GM21390 (cell line): ENCODE data around the gene NTRK1.

Source experiments
- ATAC-seq: cut with Tn5 transposase; IDR thresholded peaks from one replicate; pipeline ENCODE4 v1.9.1; 2021; ENCODE audit not compliant: unreplicated experiment

Gene NTRK1

DNA sequence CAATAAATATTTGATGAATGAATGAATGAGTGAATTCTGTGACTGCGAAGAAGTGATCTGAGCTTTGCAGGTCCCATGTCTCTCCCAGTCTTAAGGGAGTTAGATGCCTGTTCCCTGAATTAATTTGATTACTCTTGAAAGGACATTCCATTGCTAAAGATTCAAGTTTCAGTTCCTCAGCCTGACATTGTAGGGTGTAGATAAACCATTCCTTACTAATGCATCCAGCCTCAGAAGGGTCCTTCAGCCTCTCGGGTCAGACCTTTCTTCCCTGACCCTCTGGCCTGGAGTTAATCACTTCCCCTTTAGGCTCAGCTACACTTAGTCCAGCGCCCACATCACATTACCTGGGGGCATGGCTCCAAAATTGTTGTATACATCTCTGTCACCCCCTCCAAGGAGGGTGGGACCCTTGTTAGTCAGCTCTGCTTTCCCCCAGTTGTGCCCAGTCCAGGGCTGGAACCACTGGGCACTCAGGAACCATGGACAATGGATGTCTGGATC is 4.3 kb upstream of the NTRK1 start:
- no peak for ATAC-seq

DNA sequence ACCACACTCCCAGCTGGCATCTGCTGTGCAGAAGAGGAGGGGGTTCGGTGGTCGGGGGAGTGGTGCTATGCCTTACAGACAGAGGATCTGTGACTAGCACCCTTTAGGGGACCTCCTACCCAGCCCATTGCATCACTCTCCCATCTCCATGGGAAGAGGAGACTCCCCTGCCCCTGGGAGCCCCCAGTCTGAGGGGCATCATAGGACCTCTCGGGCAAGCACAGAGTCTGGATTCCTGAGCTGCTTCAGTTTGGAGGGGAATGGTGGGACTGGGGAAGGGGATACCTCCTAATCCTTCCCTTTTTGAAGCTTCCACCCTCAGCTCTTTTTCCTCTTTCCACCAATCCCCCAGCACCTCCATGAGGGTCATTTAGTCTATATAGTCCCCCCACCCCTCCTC is 3.1 kb upstream of the NTRK1 start:
- ATAC-seq, result no peak

DNA sequence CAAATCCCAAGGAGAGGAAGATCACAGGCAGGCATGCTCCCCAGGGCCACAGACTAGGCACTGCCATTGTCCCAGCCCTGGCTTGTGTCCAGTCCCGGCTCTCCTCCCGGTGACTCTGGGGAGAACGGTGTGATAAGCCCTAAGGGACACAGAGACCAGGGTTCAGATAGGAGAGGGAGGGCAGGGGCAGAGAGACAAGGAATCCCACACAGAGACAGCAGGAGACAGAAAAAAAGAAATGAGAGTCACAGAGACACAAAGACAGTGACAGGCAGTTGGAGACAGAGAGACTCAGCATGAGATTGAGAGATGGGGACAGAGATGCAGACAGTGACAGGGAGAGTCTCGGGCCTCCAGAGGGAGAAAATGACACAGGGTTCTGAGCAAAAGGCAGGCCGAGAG is 2.1 kb upstream of the NTRK1 start:
- no peak for ATAC-seq

DNA sequence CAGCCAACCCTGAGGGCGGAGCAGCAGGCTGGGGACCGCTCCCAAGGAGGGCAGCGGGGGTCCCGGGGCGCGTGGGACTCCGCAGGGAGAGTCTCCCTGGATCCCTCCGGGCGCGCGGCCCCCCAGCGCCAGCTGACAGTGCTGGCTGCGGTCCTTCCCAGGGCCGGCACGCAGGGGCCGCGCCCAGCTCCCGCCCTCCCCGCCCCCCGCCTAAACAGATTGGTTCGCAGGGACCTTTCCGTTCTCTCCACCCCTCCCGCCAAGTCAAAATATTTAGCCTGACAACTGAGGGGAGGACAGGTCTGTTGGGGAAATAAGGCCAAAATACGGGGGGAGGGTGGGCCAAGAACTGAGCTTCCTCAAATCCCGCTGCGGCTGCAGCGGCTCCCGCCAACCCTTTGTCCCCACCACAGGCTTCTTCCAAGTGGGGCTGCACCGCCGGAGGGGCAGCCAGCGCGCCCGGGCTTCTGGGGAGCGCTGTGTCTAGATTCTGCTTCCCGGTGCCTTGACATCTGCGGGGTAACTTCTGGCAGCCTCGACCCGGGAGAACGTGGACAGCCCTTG is 1.6 kb upstream of the NTRK1 start, which contains the start of gene INSRR:
TSS of gene INSRR (minus strand) at position 159 of the 564 bp plus-strand sequence. CDS start 496 bp downstream, outside the sequence.
- ATAC-seq, result no peak

DNA sequence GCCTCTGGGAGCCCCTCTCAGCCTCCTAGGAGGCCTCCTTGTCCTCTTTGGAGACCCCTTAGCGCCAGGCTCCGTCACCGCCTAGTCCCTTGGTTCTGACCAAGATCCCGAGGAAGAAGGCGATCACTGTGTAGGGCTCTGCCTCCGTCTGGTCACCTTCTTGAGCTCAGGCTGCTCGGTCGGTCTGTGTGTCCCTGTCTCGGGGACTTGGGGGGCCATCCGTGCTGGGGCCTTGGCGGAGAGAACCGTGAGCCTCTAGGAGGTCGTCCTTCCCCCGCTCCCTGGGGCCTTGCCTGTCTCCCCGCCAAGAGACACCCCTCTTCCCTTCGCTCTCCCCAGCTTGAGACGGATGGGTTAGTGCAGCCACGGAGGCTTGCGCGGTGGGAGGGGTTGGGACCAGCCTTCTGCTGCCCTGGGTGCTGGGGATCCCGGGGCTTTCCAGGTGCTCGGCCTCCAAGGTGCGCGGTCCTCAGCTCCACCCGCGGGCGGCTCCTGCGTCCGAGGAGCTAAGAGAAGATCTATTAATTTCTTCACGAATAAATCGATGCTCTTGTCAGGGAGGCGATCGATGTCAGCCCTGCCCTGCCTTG is 1.0 kb upstream of the NTRK1 start:
- ATAC-seq, result no peak

DNA sequence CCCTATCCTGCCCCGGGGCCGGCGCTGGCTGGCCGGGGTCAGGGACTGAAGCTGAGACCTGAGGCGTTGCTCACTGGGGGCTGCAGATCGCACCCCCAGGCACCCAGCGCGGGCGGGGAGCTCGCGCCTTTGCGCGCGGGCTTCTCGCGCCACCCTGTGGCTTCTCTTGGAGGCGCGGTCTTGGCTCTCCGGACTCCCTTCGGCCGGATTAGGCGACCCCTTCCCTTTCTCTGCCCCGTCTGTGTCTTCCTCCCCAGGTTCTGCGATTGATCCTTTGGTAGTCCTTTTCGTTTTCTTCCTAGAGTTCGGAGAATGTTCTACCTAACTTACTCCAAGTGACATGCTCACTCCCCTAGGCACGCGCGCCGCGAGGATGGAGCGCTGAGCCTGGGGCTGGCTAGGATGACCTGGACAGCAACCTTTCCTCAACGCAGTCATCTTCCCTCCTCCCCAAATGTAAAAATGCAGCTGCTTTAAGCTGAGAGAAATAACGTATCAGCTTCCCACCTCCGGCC is 495 bp upstream of the NTRK1 start:
- ATAC-seq, result no peak

DNA sequence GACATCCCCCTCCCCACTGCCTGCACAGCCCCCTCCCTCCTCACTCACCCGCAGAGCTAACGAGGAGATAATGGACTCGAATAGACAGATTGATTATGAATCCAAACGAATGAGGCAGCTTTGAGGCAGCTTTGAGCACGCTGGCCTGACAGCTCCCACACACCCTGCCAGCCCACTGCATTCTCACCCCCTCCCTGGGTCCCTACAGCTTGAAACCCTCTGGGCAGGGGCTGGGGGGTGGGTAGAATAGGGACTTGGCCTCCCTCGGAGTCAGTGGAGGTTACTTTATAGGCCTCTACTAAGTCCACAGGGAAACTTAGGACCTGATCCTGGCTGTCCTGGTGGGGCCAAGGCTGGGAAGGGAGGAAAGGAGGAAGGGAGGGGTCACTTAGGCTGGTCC is 1.9 kb downstream of the NTRK1 start:
- no peak for ATAC-seq

DNA sequence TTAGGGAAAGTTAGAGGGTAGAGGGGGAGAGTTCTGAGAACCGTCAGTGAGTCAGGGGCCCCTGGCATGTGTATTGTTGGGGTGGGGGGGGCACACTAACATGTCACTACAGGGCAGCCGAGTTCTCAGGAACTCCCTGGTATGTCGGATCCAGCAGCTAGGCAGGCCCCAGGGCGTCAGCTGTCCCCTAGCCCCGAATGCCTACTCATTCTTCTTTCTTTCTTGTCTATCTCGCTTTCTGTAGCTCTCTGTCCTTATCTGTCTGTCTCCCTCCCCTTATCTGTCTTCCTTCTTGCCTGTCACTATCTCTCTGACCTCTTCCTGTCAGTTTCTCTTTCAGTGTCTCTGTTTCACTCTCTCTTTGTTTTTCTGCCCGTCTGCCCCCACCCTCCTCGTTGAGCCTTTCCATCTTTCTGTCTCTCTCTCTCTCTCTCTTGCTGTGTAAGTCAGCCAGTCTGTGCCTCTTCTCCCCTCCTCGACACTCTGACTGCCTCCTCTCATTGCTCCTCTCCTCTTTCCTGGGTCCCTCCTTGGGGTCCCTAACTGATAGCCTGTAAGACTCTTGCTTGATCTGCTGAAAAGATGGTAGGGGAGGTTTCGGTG is 2.4 kb downstream of the NTRK1 start:
- ATAC-seq, result no peak

DNA sequence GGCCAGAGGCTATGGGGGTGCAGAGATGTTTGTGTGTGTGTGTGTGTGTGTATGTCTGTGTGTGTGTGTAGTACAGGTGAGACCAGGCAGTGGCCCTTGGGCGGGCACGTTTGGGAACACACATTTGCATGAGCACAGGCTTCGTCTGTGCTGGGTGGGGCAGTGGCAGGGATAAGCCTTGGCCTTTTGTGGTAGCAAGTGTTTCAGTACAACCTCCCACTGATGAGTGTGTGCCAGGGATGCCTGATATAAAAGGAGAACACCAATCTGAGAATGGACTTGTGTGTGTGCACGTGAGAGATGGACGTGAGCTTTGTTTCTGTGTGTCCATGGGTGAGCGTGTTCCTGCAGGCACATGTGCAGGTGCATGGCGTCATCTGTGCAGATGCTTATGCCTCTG is 3.0 kb downstream of the NTRK1 start:
- no peak for ATAC-seq

DNA sequence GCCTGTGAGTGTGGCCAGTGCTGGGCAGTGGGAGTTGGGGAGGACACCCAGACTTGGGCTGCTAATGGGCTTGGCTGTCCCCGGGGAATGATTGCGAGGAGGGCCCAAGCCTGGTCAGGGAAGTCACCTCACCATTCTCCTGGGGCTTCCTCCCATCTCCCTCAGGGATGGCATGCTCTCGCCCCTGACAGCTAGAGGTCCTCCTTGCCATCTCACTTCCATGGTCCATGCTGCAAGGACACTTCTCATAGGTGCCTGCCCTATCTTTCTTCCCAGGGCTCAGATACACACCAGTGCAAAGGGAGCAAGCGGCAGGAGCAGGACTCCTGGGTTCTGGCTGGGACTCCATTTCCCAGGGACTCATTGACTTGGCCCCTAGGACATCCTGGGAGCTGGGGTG is 4.1 kb downstream of the NTRK1 start:
- no peak for ATAC-seq

DNA sequence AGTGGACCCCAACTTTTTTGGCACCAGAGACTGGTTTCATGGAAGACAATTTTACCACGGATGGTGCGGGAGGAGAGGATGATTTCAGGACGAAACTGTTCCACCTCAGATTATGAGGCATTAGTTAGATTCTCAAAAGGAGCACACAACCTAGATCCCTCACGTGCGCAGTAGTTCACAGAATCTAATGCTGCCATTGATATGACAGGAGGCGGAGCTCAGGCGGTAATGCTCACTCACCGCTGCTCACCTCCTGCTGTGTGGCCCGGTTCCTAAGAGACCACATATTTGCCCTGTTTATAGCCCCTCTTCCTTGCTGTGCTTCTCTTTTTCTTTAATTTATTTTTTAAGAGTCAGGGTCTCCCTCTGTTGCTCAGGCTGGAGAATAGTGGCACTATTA is 4.6 kb downstream of the NTRK1 start:
- no peak for ATAC-seq

DNA sequence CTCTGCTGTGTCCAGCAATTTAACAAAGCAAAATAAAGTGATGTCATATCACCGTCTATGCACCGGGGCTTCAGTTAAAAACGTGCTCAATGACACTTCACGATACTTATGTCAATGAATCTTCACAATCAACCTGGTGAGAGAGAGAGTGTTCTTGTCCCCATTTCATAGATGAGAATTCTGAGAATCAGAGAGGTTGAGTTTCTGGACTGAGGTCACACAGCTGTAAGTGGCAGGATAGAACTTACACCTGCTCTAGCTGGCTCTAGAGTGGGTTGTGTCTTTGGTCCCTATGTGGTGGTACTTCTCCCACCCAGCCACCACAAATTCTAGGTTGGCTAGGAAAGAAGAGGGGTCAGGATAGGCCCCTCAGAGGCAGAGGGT is 5.2 kb downstream of the NTRK1 start:
- ATAC-seq, result no peak

DNA sequence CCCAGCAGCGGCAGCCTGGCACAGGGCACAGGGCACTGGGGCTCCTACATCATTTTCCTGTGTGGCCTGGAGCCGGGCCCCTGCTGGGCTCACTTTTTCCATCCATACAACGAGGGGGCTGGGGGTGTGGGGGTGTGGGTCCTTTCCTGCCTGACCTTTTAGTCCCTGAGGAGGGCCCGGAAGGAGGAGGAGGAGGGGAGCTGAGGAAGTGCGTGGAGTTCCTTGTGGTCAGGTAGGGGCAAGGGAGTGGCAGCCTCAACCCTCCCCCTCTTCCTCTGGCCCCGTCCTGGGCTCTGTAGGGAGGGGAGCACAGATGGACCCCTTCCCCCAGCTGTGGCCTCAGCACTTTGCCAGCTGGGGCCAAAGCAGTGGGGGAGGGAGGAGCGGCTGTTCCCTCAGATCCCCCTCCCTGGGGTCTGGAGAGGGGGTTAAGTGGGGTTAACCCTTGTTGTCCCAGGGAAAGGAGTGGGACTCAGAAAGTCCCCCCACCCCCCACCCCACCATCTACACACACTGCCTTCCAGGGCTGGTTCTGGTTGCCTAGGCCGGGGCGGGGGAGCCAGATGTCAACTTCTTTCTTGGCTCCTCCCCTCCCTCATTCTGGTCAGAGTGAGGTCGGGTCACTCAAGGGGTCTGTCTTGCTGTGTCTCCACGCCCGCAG is 5.7 kb downstream of the NTRK1 start:
- ATAC-seq, result no peak

DNA sequence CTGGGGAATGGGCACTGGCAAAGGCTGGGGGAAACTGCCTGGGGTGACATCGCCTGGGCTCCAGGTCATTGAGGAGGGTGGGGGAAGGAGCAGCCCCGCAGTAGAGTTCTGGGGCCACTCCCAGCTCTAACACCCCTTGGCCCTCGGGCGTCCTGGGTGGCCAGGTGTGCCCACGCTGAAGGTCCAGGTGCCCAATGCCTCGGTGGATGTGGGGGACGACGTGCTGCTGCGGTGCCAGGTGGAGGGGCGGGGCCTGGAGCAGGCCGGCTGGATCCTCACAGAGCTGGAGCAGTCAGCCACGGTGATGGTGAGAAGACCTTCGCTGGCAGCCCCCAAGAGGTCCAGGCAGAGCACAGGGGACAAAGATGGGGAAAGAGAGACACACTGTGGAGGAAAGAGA is 7.7 kb downstream of the NTRK1 start:
- ATAC-seq, result no peak

DNA sequence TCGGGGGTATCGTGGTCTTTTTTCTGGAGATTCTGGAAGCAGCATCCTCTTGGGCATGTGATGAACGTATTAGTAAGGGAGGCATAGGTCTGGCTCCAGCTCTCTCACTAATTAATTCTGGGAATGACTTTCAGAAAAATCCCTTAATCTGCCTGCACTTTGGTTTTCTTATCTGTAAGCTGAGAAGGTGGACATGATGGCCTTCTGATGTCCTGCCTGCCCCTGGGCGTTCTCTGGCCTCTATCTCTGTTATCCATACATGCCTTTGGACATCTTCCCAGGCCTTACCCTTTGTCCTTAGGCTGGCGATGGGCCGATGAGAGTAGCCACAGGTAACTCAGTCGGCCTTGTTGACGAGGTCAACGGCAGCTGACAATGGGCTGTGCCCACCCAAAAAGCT is 8.8 kb downstream of the NTRK1 start:
- no peak for ATAC-seq

DNA sequence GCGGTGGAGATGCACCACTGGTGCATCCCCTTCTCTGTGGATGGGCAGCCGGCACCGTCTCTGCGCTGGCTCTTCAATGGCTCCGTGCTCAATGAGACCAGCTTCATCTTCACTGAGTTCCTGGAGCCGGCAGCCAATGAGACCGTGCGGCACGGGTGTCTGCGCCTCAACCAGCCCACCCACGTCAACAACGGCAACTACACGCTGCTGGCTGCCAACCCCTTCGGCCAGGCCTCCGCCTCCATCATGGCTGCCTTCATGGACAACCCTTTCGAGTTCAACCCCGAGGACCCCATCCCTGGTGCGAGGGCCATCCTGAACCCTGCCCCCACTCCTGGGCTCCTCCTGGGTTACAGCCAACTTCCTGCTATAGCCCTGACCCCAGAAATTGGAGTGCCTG is 13.0 kb downstream of the NTRK1 start:
- ATAC-seq, result no peak

DNA sequence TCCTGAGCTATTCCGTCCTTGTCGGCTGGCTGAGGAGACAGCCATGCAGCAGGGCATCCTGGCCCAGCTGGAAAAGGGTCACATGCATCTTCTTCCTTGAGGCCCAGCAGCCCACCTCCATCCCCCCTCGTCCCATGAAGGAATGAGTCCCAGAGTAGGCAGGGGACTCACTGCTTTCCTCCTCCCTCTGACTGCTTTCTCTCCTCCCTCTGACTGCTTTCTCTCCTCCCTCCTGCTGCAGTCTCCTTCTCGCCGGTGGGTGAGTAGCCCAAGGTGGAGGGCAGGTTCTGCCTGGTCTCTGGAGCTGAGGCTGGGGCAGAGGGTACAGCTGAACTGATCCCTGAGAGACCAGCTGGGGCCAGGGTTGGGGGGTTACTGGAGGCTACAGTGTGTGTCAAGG is 13.5 kb downstream of the NTRK1 start:
- ATAC-seq, result no peak

DNA sequence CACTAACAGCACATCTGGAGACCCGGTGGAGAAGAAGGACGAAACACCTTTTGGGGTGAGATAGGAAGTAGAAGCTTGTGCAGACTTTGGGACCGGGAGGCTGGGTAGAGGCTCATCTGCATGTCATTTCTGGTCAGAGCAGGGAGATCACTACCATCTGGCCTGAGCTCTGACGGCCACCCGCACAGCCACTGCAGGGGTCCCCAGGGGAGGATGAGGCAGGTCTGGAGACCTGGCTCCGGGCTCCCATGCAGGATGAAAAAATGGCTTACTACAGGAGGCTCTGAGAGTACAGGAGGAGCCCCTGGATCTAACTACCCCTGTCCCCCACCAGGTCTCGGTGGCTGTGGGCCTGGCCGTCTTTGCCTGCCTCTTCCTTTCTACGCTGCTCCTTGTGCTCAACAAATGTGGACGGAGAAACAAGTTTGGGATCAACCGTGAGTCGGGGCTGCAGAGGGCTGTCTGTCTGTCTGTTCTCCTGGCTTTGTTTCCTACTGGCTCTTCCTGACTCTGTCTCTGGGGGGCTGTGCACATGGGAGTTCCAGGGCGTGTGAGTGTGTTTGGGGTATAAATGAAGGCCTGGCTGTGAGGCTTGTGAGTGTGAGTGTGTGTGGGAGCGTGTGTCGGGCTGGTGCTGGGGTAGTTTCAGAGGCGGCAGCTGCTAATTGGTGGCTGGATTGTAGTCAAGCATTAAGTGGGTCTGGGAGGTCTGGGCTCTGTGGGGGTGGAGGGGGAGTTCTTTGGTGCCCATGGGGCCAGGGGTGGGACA is 14.1 kb downstream of the NTRK1 start:
- no peak for ATAC-seq

DNA sequence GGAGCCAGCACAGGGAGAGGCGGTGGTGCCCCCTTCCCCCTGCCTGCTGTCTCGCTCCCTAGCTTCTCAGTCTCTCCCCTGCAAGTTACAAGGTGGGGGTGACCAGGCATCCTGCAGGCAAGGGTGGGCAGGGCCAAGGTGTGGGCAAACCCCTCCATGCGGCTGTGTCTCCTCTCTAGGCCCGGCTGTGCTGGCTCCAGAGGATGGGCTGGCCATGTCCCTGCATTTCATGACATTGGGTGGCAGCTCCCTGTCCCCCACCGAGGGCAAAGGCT is 14.6 kb downstream of the NTRK1 start:
- no peak for ATAC-seq

DNA sequence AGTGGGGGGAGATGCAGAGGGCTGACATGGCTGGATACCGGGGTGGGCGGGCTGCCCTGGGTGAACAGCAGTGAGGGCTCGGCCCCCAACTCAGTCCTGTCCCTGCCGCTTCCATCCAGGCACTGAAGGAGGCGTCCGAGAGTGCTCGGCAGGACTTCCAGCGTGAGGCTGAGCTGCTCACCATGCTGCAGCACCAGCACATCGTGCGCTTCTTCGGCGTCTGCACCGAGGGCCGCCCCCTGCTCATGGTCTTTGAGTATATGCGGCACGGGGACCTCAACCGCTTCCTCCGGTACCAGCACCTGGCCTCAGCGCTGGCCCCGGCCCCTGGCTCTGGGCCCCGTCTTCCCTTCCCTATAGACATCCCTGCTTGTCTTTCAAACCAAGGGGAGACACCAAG is 15.6 kb downstream of the NTRK1 start:
- ATAC-seq, result no peak

DNA sequence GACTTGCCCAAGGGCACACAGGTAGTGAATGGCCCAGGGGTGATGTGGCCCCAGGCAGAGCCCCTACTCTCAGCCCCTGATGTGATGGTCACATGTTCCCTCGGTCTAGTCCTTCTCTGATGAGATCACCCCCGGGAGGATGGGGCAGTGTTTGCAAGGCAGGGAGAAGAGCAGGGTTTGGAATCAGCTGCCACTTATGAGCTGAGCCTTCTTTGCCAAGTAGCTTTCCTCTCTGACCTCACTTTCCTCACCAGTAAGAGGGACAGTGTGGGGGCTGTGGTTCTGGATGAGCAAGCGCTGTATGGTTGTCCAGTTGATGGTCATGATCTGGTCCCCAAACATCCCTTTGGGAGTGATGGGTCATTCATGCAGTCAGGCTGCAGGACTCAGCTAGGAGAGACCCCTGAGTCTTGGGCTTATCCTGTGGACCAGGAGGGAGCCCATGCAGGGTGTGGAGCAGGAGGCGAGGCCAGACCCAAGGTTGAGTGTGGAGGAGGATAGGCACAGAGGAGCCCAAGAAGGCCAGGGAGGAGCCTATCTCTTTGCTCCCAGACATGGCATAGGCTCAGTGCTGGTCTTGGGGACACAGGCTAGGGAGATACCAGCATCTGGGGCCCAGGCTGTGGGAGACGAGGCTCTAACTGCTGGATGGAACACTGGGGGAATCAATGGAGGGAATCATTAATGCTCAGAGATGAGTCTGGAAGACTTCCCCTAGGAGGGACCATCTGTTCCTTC is 16.9 kb downstream of the NTRK1 start:
- no peak for ATAC-seq
